Stimulated activated CD4-positive, alpha-beta T cell treated with anti-CD3 and anti-CD28 coated beads, Interleukin-1b, Interleukin-23, amount 100 ng/mL, for 1 hour (primary cell): ENCODE measurements around the gene NBEAL2.

Source experiments
- DNase-seq, 2 donors: peaks; one replicate each; pipeline ENCODE4 v3.0.0-alpha.2; 2020; ENCODE audit warnings: low read depth in 2 of 2

The NBEAL2 gene, protein sequence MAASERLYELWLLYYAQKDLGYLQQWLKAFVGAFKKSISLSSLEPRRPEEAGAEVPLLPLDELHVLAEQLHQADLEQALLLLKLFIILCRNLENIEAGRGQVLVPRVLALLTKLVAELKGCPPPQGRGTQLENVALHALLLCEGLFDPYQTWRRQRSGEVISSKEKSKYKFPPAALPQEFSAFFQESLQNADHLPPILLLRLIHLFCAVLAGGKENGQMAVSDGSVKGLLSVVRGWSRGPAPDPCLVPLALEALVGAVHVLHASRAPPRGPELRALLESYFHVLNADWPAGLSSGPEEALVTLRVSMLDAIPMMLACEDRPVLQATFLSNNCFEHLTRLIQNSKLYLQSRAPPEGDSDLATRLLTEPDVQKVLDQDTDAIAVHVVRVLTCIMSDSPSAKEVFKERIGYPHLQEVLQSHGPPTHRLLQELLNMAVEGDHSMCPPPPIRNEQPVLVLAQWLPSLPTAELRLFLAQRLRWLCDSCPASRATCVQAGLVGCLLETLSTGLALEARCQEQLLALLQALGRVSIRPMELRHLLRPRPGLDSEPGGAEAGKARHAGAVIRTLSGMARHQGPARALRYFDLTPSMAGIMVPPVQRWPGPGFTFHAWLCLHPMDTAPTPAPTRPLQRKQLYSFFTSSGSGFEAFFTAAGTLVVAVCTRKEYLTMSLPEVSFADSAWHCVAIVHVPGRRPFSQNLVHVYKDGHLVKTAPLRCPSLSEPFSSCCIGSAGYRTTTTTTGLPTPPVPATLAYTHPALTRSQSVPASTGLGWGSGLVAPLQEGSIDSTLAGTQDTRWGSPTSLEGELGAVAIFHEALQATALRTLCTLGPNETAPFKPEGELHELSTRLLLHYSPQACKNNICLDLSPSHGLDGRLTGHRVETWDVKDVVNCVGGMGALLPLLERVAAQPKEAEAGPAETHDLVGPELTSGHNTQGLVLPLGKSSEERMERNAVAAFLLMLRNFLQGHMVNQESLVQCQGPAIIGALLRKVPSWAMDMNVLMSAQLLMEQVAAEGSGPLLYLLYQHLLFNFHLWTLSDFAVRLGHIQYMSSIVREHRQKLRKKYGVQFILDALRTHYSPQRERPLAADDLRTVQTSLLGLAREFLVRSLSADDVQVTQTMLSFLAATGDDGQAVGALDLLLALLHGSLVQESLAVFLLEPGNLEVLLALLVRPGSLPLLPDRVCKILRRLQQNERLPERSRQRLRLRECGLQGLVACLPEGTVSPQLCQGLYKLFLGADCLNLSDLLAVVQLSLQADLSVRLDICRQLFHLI (N-terminal part only)

DNA sequence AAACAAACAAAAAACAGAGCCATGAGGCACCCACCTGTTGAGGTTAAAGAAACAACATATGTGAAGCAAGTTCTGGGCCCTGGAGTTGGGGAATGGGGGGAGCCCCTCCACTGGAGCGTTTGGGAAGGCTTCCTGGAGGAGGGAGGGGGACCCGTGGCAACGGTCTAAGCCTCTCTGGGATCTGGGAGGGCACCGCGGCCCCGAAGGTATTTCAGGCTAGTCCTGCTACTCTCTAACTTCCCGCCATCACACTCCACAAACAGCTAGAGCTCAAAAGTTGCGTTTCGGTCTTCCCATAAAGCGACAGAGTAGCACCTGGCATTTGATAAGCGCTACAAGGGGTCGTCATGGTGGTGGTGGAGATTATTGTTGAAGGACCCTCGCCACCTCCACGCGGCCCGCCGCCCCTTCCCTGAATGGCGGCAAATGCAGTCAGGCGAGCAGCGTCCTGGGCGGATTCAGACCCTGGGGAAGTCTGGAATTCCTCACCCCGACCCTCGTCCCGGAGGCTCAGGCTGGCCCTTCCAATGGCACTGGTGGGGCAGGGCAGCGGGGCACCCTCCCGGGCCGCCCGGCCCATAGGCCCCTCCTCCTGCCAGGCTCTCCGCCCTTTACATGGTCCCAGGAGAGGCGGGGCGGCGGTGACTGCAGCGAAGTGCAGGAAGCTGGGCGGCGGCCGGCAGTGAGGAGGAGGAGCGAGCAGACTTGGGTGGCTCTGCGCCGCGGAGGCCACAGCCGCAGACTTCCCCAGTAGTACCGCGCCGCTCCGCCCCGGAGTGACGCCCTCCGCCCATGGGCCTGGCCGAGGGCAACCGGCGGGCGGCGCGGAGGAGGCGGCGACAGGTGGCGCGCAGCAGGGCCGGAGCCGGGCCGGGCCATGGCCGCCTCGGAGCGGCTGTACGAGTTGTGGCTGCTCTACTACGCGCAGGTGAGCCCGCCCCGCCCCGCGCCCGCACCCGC lies at the start of gene NBEAL2:
TSS of gene NBEAL2 (plus strand) at position 682 of the 960 bp plus-strand sequence. CDS start at position 878, 196 bp downstream.
- peak; percentile 88 for DNase-seq

DNA sequence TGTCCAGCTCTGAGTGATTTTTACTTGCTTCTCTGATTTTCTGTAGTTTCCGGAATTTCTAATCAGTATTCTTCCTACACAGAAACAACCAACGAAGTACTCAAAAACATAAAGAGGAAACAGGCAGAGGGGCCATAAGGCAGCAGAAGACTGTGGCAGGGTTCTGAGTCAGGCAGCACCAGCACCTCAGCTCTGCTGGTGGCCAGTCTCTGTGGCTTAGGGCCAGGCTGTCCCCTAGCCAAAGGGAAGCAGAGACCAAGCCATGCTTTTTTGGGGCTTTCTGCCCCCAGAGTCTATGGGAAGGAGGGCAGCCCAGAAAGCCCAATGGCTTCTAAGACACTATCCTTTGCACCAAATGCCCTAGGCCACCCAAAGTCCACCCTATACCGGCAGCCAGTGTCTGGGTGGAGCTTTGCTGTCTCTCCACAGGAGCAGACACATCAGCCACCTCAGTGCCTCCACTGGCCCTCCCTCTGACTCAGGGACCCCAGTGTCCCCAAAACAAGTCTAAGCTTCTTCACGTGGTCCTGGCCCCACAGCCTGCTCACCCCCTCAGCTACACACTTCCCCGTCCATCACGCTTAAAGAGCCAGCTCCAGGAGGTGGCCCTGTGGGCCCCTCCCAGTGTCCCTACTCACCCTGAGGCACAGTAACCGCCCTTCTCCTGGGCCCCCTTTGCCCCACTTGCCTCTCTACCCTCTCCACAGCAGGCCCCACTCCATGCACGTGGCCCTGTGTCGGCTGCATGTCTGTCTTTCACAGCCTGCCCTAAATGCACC lies 49.1 kb upstream of the NBEAL2 start:
- no peak for DNase-seq

GRCh38 chr3:46930945-46931403 lies 48.5 kb upstream of the NBEAL2 start:
- DNase-seq: no peak

GRCh38 chr3:46931631-46932331 lies 47.7 kb upstream of the NBEAL2 start:
- no peak for DNase-seq

- no peak for DNase-seq
These were observed 46.8 kb upstream of the NBEAL2 start for GRCh38 chr3:46932455-46933225.

GRCh38 chr3:46933261-46933660 lies 46.2 kb upstream of the NBEAL2 start:
- DNase-seq: no peak

GRCh38 chr3:46934072-46934471 lies 45.4 kb upstream of the NBEAL2 start:
- DNase-seq: no peak

DNA sequence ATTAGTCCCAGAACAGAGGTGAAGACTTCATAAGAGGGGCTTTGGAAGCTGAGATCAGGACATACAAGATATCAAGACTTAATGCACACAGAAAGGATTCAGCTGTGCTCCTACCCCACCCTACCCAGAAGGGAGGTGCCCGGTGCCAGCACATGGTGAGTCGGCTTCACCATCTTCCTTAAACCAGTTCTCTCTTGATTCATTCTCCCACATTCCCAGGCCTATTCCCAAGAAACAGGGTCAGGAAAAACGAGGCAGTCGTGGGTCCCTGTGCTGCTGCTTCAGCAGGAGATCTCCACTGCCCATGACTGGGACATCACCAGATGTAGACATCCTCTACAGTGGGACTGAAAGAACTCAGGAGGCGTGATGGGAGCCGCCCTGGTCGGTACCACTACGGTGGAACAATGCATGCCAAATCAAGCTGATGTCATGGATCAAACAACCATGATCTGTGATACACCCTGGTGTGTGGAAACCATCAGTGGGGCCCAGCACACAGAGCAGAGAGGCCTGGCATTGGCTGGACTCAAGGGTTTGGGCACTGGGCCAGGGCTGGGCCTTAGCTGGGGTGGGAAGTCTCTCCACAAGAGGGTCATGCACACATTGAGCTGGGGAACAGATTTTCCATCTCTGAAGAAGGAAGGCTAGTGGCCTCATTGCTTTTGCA lies 44.8 kb upstream of the NBEAL2 start:
- no peak for DNase-seq

- DNase-seq: no peak
These were observed 44.2 kb upstream of the NBEAL2 start for GRCh38 chr3:46935168-46935858.

DNA sequence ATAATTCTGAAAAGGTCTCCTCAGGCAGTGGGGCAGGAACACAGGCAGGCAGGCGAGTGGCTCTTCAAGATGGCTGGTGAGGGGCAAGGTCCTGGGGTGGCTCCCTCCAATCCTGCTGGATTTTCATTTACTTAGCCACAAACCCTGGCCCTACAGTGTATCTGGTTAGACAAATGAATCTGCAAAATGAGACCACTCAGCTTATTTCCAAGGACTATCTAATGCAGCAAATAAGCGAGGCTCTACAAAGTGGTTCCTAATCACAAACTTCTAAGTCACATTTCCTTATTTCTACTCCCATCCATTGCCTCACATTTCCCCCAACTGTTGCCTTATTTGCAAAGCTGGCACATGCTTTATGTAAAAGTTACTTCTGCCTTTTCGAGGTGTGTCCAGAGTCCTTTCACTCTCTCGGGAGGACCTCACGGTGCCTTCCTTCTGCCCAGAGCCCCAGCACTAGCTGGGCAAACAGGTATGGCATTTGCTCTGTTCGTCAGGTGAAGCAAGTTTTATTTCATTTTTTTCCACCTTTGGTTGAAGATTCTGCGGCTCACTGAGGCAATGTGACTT lies 43.4 kb upstream of the NBEAL2 start:
- DNase-seq: no peak

- no peak for DNase-seq
These were observed 42.7 kb upstream of the NBEAL2 start for GRCh38 chr3:46936733-46937250.

DNA sequence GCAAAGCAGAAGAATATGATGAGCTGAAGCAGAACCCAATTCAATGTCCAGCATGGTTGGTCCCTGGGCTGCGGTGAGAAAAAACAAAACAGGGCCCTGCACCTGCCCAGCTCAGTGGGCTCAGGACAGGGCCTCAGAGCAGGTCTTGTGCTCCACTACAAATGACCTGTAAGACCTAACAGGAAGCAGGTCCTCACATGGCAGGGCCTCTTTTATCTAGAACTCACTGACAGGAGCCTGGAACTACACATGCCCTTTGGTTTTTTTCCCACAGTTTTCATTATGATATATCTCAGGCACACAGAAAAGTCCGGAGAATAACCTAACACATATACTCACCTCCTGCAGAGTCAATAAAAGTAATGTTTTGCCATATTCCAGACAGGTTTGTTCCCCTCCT lies 41.3 kb upstream of the NBEAL2 start:
- DNase-seq: no peak

GRCh38 chr3:46939578-46940445 lies 39.7 kb upstream of the NBEAL2 start:
- DNase-seq: no peak

DNA sequence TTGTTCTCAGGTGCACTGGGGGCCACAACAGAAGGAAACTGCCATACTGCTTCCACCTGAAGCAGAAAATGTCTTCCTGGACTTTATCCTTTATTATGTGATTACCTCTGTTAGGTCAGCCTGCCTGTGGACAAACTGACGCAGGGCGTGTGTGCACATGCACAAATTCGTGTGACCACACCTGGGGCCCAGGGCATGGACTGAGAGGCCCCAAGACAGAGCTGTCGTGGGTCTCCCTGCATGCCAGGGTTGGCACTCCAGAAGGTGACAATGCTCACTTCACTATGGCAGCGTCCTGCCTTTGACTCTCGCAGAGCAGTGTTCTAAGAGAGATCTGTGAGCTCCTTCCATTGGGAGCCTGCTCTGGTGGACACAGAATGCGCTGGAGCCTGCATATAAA lies 37.4 kb upstream of the NBEAL2 start:
- DNase-seq: no peak

- no peak for DNase-seq
These were observed 36.8 kb upstream of the NBEAL2 start for GRCh38 chr3:46942481-46943236.
